Endothelial cell of hepatic sinusoid (primary cell): Measurements from ENCODE around the gene KRT16.
"Not testable (repeated sequence)": the region's sequence is repeated elsewhere in the genome, so short reads cannot be mapped to it uniquely, and the experiment has no call there.

Experiments used
- in situ Hi-C: cut with HindIII; loops from 2 replicates; pipeline ENCODE4 v1.10.0; 2017; ENCODE audit warnings: low sequenced_read_pairs

The KRT16 gene

DNA sequence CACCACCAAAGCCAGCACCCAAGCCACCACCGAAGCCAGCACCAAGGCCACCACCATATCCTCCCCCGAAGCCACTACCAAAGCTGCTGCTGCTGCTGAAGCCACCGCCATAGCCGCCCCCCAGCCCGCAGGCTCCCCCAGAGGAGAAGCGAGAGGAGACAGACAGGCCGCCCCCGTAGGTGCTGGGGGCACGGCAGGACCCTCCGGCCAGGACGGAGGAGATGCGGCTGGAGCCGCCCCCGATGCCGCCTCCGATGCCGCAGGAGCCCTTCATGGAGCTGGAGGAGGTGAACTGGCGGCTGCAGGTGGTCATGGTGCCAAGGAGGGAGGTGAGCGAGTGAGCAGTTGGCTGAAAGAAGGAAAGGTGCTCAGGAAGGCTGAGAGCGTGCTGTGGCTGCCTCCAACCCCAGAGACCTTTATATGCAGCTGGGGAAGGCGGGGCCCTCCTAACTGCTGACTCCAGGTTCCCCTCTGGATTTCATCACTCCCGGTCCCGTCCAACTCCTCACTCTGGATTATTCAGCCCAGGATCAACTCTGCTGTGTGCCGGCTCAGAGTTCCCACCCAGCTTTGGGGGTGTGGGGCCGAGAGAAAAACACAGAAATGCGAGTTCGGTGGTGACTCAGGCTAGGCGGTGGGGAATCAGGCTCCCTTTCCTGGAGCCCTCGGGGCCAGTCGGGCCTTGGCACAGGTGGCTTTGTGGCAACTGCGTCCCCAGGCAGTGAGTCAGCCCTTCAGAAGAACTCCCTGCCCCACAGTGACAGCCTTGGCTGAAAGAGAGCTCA is at the start of gene KRT16:
Gene KRT16 (minus strand): TSS at position 392 of the 785 bp plus-strand sequence. CDS start 79 bp downstream, at position 313.
- in situ Hi-C loops, result not testable (repeated sequence)

DNA sequence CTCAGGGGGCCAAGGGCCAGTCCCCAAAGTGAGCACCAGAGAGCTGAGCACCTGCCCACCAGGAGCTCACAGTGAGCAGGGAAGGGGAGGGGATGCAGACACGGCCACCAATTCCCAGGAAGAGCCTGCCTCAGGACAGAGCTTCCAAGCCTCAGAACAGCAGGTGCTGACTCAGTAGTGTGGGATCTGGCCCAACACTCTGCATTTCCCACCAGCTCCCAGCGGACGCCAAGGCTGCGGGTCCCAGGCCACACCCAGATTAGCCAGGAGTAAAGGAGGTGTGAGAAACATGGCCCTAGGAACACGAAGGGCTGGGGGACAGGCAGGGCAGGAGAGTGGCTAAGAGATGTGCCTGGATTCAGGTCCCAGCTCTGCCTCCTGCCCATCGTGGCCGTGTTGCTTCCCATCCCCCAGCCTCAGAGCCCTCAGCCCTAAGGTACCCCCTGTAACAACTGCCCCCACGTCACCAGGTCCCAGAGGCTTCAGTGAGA is 47.7 kb upstream of the KRT16 start:
- in situ Hi-C loops, result no loop called here

GRCh38 chr17:41659427-41660212 is 47.1 kb upstream of the KRT16 start:
- in situ Hi-C loops, result no loop called here

DNA sequence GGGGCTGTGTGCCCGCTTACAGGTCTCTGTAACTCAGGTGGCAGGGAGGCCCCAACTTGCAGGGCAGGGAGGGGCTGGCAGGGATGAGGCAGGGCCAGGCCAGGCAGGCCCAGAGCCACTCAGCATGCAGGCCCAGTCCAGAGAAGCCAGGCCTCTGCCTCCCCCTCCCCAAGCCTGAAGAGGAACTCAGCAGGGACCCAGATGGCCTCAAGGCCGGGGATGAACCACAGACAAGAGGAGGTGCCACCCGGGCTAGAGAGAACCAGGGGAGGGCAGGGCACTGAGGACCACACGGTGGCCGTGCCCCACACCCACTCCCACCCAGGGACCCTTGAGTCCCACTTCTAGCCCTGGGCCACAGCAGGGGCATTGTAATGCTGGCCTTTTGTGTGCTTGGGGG is 46.3 kb upstream of the KRT16 start:
- in situ Hi-C loops, result no loop called here

DNA sequence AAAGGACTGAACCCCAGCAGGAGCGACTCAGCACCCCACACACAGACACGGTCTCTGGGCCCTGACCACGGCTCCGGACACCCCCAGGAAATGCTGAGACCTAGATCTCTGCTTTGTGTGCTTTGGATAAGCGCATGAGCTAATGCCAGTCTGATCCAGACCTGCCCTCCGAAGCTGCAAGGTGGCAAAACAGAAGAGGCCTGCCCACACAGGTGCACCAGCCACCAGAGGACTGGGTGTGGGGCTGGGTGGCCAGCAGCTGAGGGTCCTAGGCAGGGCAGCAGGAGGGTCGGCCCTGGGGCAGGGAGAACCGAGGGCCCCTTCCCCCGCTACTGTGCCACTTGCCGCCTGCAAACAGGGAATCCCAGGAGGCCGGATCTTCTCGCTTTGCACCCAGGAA is 45.4 kb upstream of the KRT16 start:
- in situ Hi-C loops, result no loop called here

GRCh38 chr17:41657176-41657754 is 44.7 kb upstream of the KRT16 start:
- in situ Hi-C loops, result no loop called here

DNA sequence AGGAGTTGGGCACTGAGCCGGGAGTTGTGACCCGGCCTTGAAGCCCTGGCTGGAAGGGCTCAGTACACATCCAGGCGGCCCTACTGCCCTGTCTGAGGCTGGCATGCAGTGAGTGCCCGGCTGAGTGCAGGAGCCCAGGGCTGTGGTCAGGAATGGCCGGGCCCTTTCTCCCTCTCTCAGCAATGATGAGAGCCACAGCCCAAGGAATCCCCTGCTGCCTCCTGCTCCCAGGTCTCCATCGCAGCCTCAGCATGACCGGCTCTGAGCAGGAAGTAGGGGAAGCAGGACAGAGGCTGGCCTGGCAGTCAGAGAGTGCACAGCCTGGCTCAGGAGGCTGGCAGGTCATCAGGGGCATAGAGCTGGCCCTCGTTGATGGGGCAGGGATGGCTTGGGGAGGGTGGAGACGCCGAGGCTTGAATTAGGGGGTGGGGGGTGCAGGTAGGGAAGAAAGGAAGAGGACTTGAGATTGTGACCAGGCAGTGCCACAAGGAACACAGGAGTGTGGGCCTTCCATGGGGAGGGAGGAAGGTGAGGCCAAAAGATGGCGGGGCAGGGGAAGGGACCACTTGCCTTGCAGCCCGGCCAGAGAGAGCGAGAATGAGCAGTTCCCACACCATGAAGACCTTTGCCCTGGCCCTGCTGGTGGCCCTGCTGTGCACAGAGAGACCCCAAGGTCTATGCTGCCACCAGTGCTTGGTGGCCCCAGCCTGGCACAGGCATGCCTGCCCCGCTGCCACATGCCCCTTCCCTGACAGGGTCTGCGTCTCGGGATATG is 43.9 kb upstream of the KRT16 start:
- in situ Hi-C loops, result no loop called here

DNA sequence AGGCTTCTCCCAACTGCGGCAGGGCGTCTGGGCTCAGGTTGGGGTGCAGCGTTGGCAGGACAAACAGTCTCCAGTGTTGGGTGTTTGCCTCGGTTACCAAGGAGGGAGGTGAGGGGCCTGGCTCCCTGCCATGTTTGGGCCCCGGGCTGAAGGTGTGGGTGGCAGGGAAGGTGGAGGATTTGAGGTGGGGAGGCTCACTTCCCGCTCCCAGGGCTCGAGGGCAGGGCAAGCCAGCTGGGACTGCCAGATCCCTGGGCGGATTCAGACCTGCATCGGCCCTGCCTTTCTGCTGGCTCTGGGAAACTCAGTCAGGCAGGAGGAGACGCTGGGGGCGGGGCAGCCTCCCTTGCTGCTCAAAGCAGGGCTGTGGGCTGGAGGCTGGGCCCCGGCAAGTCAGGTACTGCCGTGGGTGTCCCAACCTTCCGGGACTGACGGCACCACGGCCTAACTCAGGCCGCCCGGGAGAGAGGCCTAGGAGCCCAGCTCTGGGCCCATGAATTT is 43.1 kb upstream of the KRT16 start:
- in situ Hi-C loops, result no loop called here

DNA sequence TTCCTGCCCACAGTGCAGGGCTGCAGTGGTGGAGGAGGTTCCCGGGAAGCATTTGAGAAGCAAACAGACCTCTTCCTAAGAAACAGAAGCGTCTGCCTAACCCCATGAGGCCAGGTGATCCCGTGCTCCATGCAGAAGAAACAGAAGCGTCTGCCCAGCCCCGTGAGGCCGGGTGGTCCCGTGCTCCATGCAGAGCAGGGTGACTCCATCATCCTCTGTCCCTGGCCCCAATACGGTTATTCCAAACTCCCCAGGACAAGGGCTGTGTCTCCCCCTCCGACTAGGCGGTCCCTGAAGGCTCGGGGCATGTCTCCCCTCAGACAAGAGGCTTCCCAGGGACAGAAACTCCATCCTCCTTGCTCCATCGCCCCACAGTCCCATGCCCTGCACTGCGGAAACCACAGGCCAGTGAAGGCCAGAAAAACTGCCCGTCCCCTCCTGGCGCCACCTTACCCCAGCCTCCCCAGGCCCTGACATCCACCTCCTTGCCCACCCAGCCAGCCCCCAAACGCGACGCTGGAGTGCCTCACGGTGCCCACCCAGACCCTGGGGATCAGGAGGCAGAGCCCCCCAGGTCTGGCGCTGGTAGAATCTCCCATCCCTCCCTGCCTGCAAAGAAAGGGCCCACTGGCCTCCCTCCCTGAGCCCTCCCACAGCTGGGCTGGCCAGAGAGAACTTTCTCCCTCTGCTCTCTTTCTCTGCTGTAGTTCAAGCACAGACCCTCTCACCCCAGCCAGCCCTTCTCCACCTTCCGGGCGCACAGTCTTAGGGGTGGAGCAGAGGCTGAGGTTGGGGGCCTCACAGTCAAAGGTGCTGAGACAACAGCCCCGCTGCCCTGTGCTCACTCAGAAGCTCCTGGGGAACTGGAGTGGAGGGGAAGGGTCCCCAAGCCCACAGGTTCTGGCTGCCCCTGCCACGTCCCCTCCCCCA is 42.4 kb upstream of the KRT16 start:
- in situ Hi-C loops, result no loop called here

GRCh38 chr17:41653892-41654677 is 41.5 kb upstream of the KRT16 start:
- in situ Hi-C loops, result no loop called here

- in situ Hi-C loops, result no loop called here
Measured at GRCh38 chr17:41653421-41653820, 40.9 kb upstream of the KRT16 start.

GRCh38 chr17:41652461-41652970 is 39.9 kb upstream of the KRT16 start:
- in situ Hi-C loops, result no loop called here

GRCh38 chr17:41651625-41652460 is 39.3 kb upstream of the KRT16 start:
- in situ Hi-C loops, result no loop called here

GRCh38 chr17:41650794-41651624 is 38.4 kb upstream of the KRT16 start:
- in situ Hi-C loops, result no loop called here

DNA sequence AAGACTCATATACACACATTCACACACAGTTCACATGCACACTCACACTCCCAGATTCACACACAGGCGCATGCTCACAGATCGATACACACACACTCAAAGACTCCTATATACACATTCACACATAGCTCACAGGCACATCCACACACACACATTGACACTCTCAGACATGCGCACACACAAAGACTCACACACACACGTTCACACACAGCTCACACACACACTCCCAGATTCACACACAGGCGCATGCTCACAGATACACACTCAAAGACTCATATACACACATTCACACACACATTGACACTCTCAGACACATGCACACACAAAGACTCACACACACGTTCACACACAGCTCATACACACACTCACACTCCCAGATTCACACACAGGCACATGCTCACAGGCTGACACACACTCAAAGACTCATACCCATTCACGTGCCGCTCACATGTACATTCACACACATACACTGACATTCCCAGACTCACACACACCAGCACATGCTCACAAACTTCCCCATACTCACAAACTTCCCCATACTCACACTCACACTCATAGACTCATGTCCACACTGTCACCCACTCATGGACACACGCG is 37.5 kb upstream of the KRT16 start:
- in situ Hi-C loops, result no loop called here

- in situ Hi-C loops, result no loop called here
Measured at GRCh38 chr17:41648411-41649195, 36.0 kb upstream of the KRT16 start.
